Measurements from ENCODE around the gene FTSJ3.
"Not testable (repeated sequence)": the region's sequence is repeated elsewhere in the genome, so short reads cannot be mapped to it uniquely, and the experiment has no call there.

Gene FTSJ3

DNA sequence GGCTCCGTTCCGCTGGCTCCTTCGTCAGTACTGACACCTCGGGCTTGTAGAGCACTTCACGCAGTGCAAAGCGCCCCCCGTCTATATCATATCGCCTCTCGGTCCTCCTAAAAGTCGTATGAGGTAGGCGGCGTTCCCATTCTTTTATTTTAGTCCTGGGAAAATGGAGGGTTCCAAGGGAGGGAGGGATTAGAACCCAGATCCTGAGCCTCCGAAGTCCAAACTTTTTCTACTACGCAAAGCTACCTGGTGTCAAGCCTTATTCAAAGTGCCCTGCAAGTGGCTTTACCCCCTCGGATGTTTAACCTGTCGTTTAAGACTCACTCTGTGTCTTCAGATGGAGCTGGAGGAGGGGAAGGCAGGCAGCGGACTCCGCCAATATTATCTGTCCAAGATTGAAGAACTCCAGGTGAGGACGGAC, 348 bp upstream of the FTSJ3 start:
- DNase-seq, result no peak

DNA sequence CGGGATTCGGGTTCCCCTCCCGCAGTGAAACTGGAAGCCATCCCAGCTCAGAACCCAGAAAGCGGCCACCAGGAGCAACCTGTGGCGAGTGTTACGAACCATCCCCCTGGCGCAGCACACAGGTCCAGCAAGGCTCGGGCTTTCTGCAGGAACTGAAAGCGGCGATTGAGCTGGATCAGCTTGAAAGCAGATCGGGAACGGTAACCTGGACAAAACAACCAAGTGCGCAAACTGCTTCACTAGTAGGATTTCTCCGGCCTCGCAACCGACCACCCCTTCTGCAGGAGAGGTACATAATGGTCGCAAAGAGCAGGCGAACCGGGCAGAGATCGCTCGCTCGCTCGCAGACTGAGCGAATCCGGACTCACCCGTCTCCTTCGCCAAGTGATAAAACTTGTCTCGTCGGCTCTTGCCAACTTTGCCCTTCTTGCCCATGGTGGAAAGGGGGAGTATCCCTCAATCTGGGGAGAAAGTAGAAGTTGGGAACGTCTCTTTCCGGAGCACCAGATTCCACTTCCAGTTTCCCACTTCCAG, 928 bp downstream of the FTSJ3 start:
- peak in 1 of 2 donors; percentile 20 for DNase-seq

DNA sequence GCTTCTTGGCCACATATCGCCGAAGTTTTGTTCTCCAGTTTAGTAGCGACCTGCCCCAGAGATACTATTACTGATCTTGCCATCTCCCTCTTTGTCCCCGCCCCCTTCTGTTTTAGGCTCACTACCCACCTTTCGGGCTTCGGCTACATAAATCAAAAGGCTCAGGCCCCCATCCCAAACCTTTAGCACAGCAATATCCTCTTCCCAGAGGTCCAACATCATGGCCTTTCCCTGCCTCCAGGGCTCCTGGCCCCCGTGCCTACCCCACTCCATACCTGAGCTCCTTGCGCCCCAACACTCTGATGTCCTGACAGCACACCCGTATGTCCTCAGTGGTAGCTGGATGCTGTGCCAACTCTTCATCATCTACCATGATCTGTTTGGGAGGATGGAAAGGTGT, 3.1 kb downstream of the FTSJ3 start:
- DNase-seq, result no peak

DNA sequence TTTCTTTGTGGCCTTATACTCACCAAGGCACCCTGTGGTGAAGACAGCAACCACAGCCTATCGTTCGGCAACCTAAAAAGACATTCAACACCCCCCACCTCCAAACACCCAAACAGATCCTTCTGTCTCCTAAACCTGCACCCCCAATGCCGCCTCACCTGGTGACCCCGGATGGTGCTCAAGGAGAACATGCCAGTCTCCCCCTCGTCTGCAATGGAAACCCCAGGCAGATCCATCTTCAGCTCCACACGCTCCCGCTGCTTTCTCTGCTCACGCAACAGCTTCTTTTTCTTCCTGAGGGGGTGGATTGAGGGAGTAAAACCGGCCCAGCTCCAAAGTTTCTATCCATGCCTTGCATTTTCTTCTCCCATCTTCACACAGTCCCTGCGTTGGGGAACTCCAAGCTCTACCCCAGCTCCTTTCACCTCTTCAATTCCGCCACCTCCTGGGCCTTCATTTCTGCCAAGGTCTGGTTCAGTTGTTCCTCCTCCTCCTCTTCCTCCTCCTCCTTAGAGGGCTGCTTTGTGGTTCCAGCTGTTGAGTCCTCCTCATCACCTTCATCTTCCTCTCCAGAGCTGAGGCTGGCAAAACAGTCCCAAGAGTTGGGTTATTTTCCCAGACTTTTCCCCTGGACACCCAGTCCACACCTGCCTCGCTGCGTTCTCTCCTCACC, 3.7 kb downstream of the FTSJ3 start:
- no peak for DNase-seq

DNA sequence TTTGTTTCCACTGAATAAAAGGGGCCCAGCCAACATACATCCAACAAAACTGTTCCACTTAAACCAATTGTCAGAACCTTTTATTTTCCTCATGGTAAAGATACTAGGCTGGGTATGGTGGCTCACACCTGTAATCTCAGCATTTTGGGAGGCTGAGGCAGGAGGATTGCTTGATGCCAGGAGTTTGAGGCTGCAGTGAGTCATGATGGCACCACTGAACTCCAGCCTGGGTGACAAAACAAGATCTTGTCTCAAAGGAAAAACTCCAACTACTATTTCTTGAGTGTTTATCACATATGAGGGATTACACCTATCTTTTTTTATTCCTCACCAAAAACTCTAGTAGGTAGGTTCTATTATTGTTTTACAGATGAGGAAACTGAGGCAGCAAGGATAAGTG, 4.9 kb downstream of the FTSJ3 start:
- no peak for DNase-seq

DNA sequence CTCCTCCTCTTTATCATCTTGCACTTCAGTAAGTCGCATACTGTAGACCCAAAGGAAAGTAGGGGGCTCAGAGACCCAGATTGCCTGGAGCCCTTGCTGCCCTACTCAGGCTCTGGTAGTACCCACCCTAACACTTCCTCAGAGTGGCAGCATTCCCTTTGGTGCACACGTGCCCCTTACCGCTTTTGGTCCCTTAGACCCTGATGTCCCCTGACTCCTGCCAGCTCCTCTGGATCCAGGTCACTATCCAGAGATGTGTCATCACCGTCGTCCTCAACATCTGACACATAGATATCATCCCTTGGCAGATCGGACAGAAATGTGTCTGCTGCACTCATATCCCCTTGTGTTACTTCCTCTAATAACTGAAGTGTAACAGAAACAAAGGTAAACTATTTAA, 5.7 kb downstream of the FTSJ3 start:
- no peak for DNase-seq

DNA sequence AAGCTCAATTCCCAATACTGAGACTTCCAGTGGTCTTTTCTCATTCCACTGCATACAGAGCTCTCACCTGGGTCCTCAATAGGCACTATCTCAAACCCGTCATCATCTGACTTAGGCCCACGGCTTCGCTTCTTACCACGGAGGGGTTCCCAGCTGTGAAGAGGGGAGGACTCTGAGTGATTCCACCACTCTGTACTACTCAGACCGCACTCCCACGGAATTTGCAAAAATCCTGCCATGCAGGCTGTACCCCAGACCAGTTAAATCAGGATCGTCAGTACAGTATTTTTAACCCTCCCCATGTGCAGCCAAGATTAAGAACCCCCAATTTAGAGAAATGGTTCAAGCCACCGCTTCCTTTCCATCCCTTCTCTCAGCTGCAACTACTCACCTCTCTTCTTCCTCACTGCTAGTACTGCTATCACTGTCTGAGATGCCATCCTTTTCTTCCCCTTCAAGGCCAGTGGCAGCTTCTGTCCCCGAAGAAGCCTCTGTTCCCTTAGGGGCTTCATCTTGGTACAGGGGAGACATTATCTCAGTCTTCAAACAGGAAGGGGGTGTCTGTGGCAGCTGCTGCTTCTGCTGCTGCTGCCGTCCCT, 6.4 kb downstream of the FTSJ3 start:
- no peak for DNase-seq

DNA sequence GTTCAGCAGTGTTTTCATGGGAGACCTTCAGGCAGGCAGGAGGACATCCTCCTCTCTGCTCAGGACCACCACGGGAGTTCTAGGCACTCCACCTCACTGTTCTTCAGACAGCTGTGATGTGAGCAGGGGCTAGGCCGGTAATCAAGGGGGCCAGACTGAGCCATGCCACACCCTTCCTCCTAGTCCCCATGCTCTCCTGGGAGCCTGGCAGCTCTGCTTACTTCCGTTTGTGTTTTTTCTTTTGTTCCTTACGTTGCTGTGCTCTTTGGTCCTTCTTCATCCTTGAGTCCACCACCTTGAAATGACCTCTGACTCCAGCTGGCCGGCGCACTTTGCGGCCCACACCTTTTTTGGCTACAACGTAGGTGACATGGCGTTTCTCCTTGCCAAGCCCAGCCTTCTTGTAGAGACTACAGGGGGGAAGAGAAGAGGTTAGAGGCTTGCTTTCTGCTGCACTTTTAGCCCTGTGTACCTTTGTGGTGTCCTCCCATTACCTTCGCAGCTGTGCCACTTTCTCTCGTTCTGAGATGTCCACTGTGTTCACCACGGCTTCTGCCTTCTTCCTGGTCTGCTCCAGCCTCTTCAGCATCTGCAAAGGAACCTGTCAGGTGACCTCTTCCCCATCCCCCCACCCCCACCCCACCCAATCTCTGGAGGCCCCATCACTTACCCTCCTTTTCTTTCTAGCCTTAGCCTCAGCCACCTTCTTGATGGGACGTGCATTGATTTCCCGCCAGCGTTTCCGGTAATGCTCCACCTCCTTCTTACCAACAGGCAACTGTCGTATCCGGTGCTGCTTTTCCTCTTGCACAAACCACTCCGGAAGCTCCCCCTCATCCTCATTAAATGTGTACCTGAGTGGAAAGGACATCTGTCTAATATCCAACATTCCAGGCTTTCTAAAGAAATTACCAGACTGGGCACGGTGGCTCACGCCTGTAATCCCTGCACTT, 7.6 kb downstream of the FTSJ3 start:
- DNase-seq, result no peak

DNA sequence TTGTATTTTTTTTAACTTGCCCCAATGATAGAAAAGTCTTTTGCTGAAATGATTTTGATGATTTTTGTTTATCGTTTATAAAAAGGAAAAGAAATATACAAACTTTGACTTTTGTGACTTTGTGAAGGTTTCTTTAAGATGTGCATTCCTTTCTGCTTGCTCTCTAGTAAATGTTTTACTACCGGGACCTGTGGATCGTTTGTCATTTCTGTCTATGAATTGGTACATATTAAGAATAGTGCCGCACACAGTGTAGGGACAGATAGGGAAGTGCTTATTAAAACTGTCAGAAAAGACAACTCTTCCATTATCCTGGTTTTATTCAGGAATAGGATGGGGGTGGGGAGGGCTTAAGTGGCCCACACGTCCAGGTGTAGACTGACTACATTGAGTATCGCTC, 8.3 kb downstream of the FTSJ3 start:
- no peak for DNase-seq

DNA sequence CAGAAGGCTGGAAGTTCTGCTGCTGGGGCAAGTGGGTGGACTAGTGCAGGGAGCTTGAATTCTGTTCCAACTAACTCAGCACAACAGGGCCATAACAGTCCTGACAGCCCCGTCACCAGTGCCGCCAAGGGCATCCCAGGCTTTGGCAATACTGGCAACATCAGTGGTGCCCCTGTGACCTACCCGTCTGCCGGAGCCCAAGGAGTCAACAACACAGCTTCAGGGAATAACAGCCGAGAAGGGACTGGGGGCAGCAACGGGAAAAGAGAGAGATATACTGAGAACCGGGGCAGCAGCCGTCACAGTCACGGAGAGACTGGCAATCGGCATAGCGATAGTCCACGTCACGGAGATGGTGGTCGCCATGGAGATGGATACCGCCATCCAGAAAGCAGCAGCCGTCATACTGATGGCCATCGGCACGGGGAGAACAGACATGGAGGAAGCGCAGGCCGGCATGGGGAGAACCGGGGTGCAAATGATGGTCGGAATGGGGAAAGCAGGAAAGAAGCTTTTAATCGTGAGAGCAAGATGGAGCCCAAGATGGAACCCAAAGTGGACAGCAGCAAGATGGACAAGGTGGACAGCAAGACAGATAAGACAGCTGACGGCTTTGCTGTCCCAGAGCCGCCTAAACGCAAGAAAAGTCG, 9.6 kb downstream of the FTSJ3 start:
- no peak for DNase-seq

DNA sequence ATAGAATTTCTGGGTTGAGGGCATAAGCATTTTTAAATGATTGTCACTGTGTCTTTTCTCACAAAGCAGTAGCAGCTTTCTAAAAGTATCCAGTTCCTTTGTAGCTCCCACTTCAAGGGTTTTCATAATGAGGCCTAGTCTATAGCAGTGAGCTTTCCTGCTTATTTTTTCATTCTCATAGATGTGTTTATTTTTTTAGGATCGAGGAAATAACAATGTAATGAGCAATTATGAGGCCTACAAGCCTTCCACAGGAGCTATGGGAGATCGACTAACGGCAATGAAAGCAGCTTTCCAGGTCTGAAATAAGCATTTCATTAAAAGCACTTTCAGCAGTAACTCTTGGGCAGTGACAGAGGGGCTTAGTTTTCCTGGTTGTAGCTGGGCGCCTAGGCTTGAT, 10.8 kb downstream of the FTSJ3 start:
- DNase-seq, result no peak

DNA sequence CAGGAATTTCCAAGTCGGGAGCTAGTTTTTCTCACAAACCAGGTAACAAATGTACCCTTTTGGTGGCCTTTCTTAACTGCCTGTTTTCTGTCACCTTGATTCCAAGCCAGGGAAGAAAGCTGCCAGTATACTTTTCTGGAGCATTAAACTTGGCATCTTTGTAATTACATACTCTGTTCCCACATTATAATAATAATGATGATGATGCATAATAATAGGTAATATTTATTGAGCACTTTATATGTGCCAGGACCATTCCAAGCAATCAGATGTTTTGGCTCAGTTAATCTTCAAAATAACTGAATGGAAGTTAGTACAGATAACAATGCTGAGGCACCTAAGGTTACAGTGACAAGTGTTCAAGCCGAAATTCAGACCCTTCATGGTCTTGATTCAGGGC, 11.3 kb downstream of the FTSJ3 start:
- DNase-seq, result no peak

DNA sequence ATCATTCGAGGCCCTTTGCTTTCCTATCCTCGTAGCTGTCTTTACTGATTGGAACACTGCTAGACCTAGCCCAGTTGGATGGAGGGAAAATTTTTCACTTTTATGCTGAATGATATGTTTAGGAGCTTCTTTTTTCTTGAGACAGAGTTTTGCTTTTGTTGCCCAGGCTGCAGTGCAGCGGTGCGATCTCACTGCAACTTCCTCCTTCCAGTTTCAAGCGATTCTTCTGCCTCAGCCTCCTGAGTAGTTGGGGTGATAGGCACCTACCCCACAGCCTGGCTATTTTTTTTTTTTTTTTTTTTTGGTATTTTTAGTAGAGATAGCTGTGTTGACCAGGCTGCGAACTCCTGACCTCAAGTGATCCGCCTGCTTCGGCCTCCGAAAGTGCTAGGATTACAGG, 17.5 kb downstream of the FTSJ3 start:
- DNase-seq, result no peak

DNA sequence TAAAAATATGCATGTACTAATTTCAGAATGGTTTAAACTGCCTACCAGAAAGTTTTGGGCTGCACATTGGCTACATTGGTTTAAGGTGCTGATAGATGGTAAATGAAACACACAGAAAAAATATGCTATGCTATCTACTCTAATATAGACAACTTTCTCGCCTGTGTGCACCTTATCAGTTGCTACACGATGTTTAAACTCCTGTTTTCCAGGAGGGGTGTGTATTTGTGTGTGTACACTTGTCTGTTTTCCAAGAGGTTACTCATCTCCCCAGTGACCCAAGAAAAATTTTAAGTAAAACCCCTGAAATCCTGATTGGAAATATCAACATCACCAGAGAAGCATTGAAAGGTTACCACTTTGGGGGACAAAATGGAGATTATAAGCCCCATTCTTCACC, 21.9 kb downstream of the FTSJ3 start:
- DNase-seq, result no peak

DNA sequence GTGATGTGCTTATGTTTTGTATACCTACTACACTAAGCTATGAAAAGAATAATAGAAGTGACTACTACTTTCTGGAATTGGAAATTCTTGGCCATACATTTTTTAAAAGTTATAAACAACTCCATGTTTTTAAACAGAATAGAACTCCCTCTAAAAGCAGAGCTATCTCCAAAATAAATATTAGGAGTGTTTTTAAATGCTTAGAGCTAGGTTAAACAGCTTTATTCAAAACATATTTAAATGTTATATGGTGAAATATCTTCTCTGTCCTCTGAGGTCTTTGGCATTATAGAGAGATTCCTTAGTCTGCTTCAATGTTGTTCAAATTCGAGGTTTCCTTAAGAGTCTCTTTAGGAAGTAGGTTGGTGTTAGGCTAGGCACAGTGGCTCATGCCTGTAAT, 23.1 kb downstream of the FTSJ3 start:
- DNase-seq, result no peak

DNA sequence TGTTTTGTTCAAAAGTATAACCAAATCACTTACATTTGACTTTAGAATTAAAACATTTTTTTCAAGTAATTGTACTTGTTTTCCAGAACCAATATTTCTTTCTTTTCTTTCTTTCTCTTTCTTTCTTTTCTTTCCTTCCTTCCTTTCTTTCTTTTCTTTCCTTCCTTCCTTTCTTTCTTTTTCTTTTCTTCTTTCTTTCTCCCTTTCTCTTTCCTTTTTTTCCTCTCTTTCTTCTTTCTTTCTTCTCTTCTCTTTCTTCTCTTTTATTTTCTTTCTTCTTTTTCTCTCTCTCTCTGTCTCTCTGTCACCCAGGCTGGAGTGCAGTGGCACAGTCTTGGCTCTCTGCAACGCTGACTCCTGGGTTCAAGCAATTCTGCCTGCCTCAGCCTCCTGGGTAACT, 26.7 kb downstream of the FTSJ3 start:
- no peak for DNase-seq

DNA sequence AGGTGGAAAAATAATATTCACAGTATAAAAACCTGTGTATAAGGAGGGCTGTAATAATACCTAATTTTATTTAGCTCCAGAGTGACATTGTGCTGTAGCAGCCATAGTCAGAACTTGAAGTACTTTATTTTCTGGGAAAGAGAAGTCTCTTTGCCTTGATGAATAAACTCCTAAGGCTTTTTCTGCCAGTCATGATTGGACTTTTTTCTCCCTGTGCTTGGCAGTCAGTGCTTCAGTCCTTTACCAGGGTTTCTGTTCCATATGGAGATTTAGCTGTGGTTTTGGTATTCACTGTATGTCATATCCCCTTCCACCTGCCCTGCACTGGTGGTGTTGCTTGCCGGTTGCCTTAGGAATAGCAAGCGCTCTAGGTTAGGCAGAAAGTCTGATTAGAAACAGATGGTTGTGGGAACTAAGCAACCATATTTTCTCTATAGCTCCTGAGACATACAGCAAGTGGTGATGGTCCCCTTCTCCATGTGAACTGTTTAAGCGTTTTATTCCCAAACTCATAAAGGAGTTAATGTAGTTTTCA, 28.8 kb downstream of the FTSJ3 start:
- DNase-seq, result no peak

DNA sequence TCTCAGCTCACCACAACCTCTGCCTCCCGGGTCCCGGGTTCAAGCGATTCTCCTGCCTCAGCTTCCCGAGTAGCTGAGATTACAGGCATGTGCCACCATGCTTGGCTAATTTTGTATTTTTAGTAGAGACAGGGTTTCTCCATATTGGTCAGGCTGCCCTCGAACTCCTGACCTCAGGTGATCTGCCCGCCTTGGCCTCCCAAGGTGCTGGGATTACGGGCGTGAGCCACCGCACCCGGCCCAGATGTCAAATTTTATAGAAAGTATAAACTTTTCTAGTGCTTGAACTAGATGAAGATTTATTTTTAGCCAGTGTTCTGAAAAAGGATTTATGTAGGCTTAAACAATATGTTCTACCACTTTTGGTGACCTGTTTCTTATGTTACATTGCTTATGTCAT, 31.1 kb downstream of the FTSJ3 start:
- DNase-seq, result not testable (repeated sequence)

DNA sequence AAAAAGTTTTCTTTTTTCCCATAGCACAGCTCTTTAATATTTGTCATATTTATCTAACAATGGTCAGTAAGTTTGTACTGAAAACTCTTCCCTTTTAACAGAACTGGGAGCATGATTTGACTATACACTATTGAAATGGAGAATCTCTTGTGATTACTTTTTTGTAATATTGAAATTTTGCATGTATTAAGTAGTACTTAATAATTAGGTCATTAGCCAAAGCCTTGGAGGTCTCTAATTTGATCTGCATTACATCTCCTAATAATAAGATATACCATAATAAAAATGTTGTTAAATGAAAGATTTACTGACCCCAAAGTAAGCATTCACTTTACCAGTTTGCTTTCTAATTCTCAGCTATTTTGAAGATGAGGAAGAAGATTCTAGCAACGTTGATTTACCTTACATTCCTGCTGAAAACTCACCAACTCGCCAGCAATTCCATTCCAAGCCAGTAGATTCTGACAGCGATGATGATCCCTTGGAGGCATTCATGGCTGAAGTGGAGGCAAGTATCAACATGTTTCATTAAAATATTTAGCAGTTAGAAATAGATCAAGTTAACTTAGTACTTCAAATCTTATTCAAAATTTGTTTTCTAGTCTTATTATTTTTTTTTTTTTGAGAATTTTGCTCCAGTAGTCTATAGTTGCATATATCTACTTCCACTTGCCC, 35.3 kb downstream of the FTSJ3 start:
- DNase-seq, result no peak

DNA sequence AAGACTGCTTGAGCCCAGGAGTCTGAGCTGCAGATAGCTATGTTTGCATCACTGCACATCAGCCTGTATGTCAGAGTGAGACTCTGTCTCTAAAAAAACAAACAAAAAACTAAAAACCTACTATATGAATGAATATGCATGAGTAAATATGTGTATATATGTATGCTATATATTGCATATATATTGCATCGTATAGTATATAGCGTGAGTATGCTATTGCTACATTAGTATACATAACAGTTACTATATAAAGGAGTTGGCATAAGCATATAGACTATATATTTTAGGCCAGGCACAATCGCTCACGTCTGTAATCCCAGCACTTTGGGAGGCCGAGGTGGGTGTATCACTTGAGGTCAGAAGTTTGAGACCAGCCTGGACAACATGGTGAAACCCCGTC, 37.4 kb downstream of the FTSJ3 start:
- no peak for DNase-seq

DNA sequence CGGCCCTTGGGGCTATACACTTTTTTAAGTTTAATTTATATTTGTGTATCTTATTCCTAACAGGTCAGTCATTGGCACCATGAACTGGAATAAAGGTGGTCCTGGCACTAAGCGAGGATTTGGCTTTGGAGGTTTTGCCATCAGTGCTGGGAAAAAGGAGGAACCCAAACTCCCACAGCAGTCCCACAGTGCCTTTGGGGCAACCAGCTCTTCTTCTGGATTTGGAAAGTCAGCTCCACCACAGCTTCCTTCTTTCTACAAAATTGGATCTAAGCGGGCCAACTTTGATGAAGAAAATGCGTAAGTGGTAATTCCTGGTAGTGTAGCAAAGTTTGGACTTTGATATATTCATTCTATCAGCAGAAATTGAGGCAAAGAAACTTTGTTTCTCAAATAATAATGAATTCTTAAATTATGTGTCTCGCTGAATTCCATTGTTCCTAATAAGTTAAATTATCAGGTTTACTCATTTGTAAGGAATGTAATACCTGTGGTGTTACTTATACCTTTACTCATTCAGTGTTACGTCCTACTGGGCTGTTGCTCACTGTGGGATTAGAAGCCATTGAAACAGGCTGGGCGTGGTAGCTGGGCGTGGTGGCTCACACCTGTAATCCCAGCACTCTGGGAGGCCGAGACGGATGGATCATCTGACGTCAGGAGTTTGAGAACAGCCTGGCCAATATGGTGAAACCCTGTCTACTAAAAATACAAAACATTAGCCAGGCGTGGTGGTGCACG, 40.3 kb downstream of the FTSJ3 start:
- DNase-seq, result no peak

DNA sequence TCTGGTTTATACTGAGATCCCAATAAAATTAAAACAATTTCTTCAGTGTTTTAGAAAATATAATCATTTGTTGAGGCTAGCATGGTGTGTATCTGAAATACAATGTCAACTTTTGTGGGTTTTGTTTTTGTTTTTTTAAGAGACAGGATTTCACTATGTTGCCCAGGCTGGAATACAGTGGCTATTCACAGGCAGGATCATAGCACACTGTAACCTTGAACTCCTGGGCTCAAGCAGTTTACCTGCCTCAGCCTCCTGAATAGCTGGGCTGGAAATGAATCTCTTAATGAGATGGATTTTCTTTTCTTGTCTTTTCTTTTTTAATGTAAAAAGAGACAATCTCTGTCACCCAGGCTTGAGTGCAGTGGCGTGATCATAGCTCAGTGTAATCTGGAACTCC, 41.3 kb downstream of the FTSJ3 start:
- DNase-seq, result no peak

All from bone marrow (tissue), 2 donors.